ENCODE results near the gene MED12L.

The MED12L gene

DNA sequence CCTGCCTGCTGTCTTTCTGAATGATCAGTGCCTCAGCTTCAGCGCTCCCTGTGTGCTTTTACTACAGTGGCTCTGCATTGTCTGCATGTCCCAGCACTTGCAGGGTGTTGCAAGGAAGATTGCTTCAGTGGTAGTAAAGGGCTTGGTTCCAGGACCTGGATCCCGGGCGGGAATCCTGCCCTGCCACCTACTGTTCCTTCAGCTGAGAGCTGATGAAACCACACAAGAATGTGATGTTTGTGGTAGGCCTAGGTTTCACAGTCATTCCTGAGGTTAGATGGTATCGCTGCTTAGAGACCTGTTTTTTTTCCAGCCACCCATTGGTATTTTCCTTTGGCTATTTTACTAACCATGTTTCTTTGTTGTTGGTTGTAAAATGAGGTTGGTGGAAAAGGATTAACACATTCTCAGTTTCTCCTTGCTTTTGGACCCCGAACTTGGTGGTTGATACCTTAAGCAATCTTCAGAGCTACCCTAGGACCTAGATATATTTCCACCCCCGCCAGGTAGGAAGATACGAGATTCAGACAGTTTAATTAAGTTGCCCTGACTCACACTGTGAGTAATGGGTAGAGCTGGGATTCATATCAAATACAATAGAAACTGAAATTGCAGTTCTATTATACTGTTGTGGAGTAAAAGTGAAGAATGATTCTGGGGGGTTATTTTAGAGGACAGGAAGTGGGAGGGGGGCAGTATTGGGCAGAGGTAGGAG is 219.8 kb downstream of the MED12L start:
- no peaks in the 10 kb centered on the region for H3K79me2 ChIP-seq (ENCODE audit: insufficient read depth, low read length)
- H3K4me3 ChIP-seq (ENCODE audit: low read depth, low read length, poor library complexity, severe bottlenecking) = no peak overlapping the region
- H3K9me3 ChIP-seq (ENCODE audit: low read length) = no peaks in the 10 kb centered on the region
- H4K20me1 ChIP-seq (ENCODE audit: insufficient read depth, low read length) = no peaks in the 10 kb centered on the region
- no peaks in the 10 kb centered on the region for H3K36me3 ChIP-seq (ENCODE audit: insufficient read depth, low read length)
- no peaks in the 10 kb centered on the region for H3F3A ChIP-seq (ENCODE audit: insufficient read depth, low read length)
- H3K4me1 ChIP-seq (ENCODE audit: insufficient read depth, low read length, severe bottlenecking) = no peaks in the 10 kb centered on the region
- no peak overlapping the region for H3K4me2 ChIP-seq (ENCODE audit: low read length)
- H3K9me2 ChIP-seq (ENCODE audit: low read depth, low read length) = no peaks in the 10 kb centered on the region
- no peak overlapping the region for H3K27ac ChIP-seq (ENCODE audit: low read depth, low read length, poor library complexity, severe bottlenecking)
- H3K9ac ChIP-seq (ENCODE audit: low read length) = no peak overlapping the region
- H3K27me3 ChIP-seq (ENCODE audit: insufficient read depth, low read length) = no peaks in the 10 kb centered on the region
- H2AFZ ChIP-seq (ENCODE audit: low read length) = no peak overlapping the region
- TF ChIP-seq CTCF (IDR thresholded peaks at IDR 0.05; ENCODE audit: low read length) (no peak), EZH2 (IDR thresholded peaks at IDR 0.05; ENCODE audit: borderline replicate concordance, low read length) (no peak)

DNA sequence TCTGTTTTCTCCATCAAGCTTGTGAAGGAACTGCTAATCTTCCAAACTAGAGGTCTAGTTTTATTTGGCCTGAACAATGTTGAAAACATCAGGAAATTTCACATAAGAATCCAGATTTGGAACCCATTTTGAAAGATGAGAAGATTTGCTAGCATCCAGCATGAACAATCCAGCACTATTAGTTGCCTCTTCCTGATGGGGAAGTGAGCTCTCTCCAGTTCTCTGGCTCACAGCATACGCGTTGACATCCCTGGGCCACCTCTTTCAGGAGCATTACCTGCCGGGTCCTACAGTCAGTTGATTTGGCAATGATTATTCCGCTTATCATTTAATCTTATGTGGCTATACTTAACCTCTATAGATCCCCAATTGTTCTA is 220.3 kb downstream of the MED12L start:
- H3K4me2 ChIP-seq (ENCODE audit: low read length) = no peak overlapping the region

GRCh38 chr3:151306168-151306810 is 220.8 kb downstream of the MED12L start:
- no peaks in the 10 kb centered on the region for H3F3A ChIP-seq (ENCODE audit: insufficient read depth, low read length)
- no peaks in the 10 kb centered on the region for H3K27me3 ChIP-seq (ENCODE audit: insufficient read depth, low read length)
- H3K4me3 ChIP-seq (ENCODE audit: low read depth, low read length, poor library complexity, severe bottlenecking) = no peak overlapping the region
- no peaks in the 10 kb centered on the region for H3K36me3 ChIP-seq (ENCODE audit: insufficient read depth, low read length)
- no peaks in the 10 kb centered on the region for H3K79me2 ChIP-seq (ENCODE audit: insufficient read depth, low read length)
- no peak overlapping the region for H3K27ac ChIP-seq (ENCODE audit: low read depth, low read length, poor library complexity, severe bottlenecking)
- no peaks in the 10 kb centered on the region for H3K4me1 ChIP-seq (ENCODE audit: insufficient read depth, low read length, severe bottlenecking)
- no peak for TF ChIP-seq CTCF (IDR thresholded peaks at IDR 0.05; ENCODE audit: low read length)
- no peak for TF ChIP-seq EZH2 (IDR thresholded peaks at IDR 0.05; ENCODE audit: borderline replicate concordance, low read length)
- H4K20me1 ChIP-seq (ENCODE audit: insufficient read depth, low read length) = no peaks in the 10 kb centered on the region
- H3K9ac ChIP-seq (ENCODE audit: low read length) = no peak overlapping the region
- H3K4me2 ChIP-seq (ENCODE audit: low read length) = no peak overlapping the region
- no peak overlapping the region for H2AFZ ChIP-seq (ENCODE audit: low read length)
- H3K9me2 ChIP-seq (ENCODE audit: low read depth, low read length) = no peaks in the 10 kb centered on the region
- H3K9me3 ChIP-seq (ENCODE audit: low read length) = no peaks in the 10 kb centered on the region

More for the DNA sequence above, 220.3 kb downstream of the MED12L start:
- H3K36me3 ChIP-seq (ENCODE audit: insufficient read depth, low read length) = no peaks in the 10 kb centered on the region
- no peaks in the 10 kb centered on the region for H3K9me3 ChIP-seq (ENCODE audit: low read length)
- no peak overlapping the region for H3K9ac ChIP-seq (ENCODE audit: low read length)
- H4K20me1 ChIP-seq (ENCODE audit: insufficient read depth, low read length) = no peaks in the 10 kb centered on the region
- no peaks in the 10 kb centered on the region for H3K27me3 ChIP-seq (ENCODE audit: insufficient read depth, low read length)
- no peaks in the 10 kb centered on the region for H3F3A ChIP-seq (ENCODE audit: insufficient read depth, low read length)
- H2AFZ ChIP-seq (ENCODE audit: low read length) = no peak overlapping the region
- no peaks in the 10 kb centered on the region for H3K4me1 ChIP-seq (ENCODE audit: insufficient read depth, low read length, severe bottlenecking)
- no peaks in the 10 kb centered on the region for H3K79me2 ChIP-seq (ENCODE audit: insufficient read depth, low read length)
- no peak overlapping the region for H3K4me3 ChIP-seq (ENCODE audit: low read depth, low read length, poor library complexity, severe bottlenecking)
- no peak overlapping the region for H3K27ac ChIP-seq (ENCODE audit: low read depth, low read length, poor library complexity, severe bottlenecking)
- TF ChIP-seq CTCF (IDR thresholded peaks at IDR 0.05; ENCODE audit: low read length) = no peak
- no peak for TF ChIP-seq EZH2 (IDR thresholded peaks at IDR 0.05; ENCODE audit: borderline replicate concordance, low read length)
- no peaks in the 10 kb centered on the region for H3K9me2 ChIP-seq (ENCODE audit: low read depth, low read length)
